ENCODE data around the gene LLGL2.

The LLGL2 gene

GRCh38 chr17:75552425-75553294, 27.2 kb downstream of the LLGL2 start:
- no peak for DNase-seq

GRCh38 chr17:75553295-75554110, 28.0 kb downstream of the LLGL2 start:
- DNase-seq = no peak

GRCh38 chr17:75555679-75556153, 30.2 kb downstream of the LLGL2 start:
- DNase-seq = no peak

GRCh38 chr17:75557075-75557851, 31.8 kb downstream of the LLGL2 start:
- DNase-seq = no peak

- DNase-seq = no peak
Observed at GRCh38 chr17:75557852-75558665, 32.6 kb downstream of the LLGL2 start.

- no peak for DNase-seq
Observed at GRCh38 chr17:75558666-75559530, 33.4 kb downstream of the LLGL2 start.

GRCh38 chr17:75559958-75560533, 34.5 kb downstream of the LLGL2 start:
- no peak for DNase-seq

- DNase-seq = no peak
Observed at GRCh38 chr17:75561927-75562603, 36.6 kb downstream of the LLGL2 start.

- DNase-seq = no peak
Observed at GRCh38 chr17:75563063-75563758, 37.7 kb downstream of the LLGL2 start.

GRCh38 chr17:75564195-75564594, 38.7 kb downstream of the LLGL2 start:
- DNase-seq = no peak

GRCh38 chr17:75565066-75565465, 39.6 kb downstream of the LLGL2 start:
- no peak for DNase-seq

GRCh38 chr17:75565618-75566017, 40.1 kb downstream of the LLGL2 start:
- no peak for DNase-seq

GRCh38 chr17:75566416-75566815, 40.9 kb downstream of the LLGL2 start:
- DNase-seq = no peak

GRCh38 chr17:75566834-75567233, 41.3 kb downstream of the LLGL2 start:
- DNase-seq = no peak

- DNase-seq = no peak
Observed at GRCh38 chr17:75568412-75569255, 43.1 kb downstream of the LLGL2 start.

GRCh38 chr17:75570034-75570676, 44.7 kb downstream of the LLGL2 start:
- no peak for DNase-seq

- no peak for DNase-seq
Observed at GRCh38 chr17:75570772-75571171, 45.3 kb downstream of the LLGL2 start.

Data from central memory CD4-positive, alpha-beta T cell (primary cell).